ENCODE data around the gene CDKN1C.

DNA sequence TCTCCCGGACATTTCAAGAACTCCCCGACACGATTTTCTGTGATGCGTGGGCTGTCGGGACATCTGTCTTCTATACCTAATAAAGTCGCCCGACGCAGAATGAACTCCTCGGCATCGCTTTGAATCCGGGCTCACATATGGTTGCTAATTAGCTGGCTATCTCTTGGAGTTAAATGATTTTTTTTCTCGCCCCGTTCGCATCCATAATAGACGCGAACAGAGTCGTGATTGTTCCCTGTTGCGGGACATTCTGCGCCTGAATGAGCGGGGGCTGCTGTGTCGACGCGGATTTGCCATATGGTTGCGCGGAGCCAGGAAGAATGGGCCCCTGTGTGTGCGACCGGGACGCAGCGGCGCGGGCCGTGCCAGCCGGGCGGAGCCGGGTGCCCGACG, 16.4 kb downstream of the CDKN1C start:
- TF ChIP-seq POLR2A (IDR thresholded peaks at IDR 0.05) = no peak
- no peak for TF ChIP-seq CTCF (IDR thresholded peaks at IDR 0.05)
